Ishikawa (cell line): ENCODE measurements around the gene TRERF1.

ENCODE experiments used
- CEBPB ChIP-seq: IDR thresholded peaks from 2 replicates; pipeline ENCODE4 v1.6.1; 2012
- CREB1 ChIP-seq: IDR thresholded peaks from 2 replicates; pipeline ENCODE4 v1.6.1; 2012; ENCODE audit warnings: low read depth
- EGR1 ChIP-seq: IDR thresholded peaks from 2 replicates; pipeline ENCODE4 v1.6.1; 2012
- EP300 ChIP-seq: IDR thresholded peaks from 2 replicates; pipeline ENCODE4 v1.6.1; 2012; ENCODE audit warnings: borderline replicate concordance
- FOXM1 ChIP-seq: IDR thresholded peaks from 2 replicates; pipeline ENCODE4 v1.6.1; 2012; ENCODE audit warnings: low read depth, borderline replicate concordance
- NFIC ChIP-seq: IDR thresholded peaks from 2 replicates; pipeline ENCODE4 v1.6.1; 2012
- RAD21 ChIP-seq: IDR thresholded peaks from 2 replicates; pipeline ENCODE4 v1.6.1; 2012; ENCODE audit warnings: low read depth
- REST ChIP-seq: IDR thresholded peaks from 2 replicates; pipeline ENCODE4 v1.6.1; 2012; ENCODE audit warnings: low read depth, mild to moderate bottlenecking
- TAF1 ChIP-seq: IDR thresholded peaks from 2 replicates; pipeline ENCODE4 v1.6.1; 2012; ENCODE audit warnings: low read depth, mild to moderate bottlenecking
- TCF12 ChIP-seq: IDR thresholded peaks from 2 replicates; pipeline ENCODE4 v1.6.1; 2012; ENCODE audit warnings: low read depth
- TEAD4 ChIP-seq: IDR thresholded peaks from 2 replicates; pipeline ENCODE4 v1.6.1; 2012
- YY1 ChIP-seq: IDR thresholded peaks from 2 replicates; pipeline ENCODE4 v1.6.1; 2012; ENCODE audit warnings: low read depth
- ZBTB7A ChIP-seq: IDR thresholded peaks from 2 replicates; pipeline ENCODE4 v1.6.1; 2012; ENCODE audit warnings: low read depth
- TF ChIP-seq, protein P1 (sequence below): IDR thresholded peaks from 2 replicates; pipeline ENCODE4 v1.6.1; 2012
- TF ChIP-seq, protein P2 (sequence below): IDR thresholded peaks from 2 replicates; pipeline ENCODE4 v1.6.1; 2012

Gene TRERF1

DNA sequence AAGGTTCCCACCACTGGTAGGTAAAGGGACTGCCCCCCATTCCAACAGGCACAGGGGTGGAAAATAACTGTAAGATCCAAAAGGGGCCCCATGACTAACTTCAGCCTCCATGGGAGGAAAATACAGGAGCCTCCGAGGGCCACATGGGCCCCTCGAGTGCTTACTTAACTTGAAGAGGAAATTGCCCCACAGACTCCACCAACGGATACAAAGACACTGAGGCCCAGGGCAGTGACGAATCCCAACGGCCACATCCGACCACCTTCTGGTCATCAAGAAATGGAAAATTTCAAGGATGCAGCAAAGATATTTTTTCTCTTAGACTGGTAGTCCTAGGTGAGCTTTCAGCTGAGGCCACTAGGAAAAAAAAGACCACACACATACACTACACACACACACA, 118.1 kb downstream of the TRERF1 start:
- TF ChIP-seq CEBPB (no peak), EP300 (no peak), REST (no peak), TCF12 (no peak), EGR1 (no peak), YY1 (no peak), FOXM1 (no peak), TEAD4 (no peak), RAD21 (no peak), ZBTB7A (no peak), CREB1 (no peak), TAF1 (no peak), NFIC (no peak)
- TF ChIP-seq, protein P1, sequence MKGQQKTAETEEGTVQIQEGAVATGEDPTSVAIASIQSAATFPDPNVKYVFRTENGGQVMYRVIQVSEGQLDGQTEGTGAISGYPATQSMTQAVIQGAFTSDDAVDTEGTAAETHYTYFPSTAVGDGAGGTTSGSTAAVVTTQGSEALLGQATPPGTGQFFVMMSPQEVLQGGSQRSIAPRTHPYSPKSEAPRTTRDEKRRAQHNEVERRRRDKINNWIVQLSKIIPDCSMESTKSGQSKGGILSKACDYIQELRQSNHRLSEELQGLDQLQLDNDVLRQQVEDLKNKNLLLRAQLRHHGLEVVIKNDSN, result no peak
- TF ChIP-seq, protein P2, sequence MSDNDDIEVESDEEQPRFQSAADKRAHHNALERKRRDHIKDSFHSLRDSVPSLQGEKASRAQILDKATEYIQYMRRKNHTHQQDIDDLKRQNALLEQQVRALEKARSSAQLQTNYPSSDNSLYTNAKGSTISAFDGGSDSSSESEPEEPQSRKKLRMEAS, result no peak

DNA sequence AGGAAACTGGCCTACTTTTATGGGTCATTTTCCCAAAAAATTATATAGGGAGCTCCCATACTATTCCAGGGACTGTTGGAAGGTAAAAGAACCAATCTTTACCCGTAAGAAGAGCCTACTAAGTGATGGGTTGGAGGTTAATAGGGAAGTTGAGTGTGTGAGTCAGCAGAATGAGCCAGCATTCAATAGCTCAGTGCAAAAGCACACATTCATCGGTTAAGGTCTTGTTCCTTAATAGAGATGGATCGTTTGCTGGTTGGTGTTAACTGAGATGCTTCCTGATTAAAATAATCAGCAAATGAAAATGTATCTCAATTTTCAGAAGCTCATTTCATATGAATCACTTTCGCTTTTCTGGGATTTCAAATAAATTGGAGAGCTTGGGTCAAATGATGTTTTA, 118.8 kb downstream of the TRERF1 start:
- TF ChIP-seq TEAD4 (no peak), EP300 (no peak), TCF12 (no peak), FOXM1 (no peak), RAD21 (no peak), EGR1 (no peak), NFIC (no peak), ZBTB7A (no peak), CEBPB (no peak), REST (no peak), TAF1 (no peak)
- TF ChIP-seq, protein P1, result no peak

DNA sequence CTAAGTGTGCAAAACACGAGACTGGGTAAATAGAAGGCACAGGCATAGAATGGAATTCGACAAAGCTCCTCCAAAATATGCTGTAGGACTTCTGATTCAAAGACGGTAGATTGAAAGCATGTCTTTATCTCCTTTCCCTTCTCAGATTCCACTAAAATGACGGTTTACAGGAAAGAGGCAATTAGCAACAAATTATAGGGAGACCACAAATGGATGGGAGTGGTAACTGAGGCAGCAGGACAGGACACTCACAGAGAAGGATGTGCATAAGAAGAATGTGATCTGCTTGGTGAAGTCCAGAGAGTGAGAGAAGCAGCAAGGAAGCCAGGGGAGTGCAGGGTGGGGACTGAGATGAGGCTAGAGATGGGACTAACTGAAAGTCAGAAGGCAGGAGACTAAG, 120.7 kb downstream of the TRERF1 start:
- TF ChIP-seq TEAD4, result no peak
- TF ChIP-seq REST, result no peak
- TF ChIP-seq TCF12, result no peak
- TF ChIP-seq, protein P1, result no peak
- TF ChIP-seq YY1, result no peak
- no peak for TF ChIP-seq CEBPB
- TF ChIP-seq, protein P2, result no peak
- no peak for TF ChIP-seq CREB1
- no peak for TF ChIP-seq TAF1
- TF ChIP-seq FOXM1, result no peak

GRCh38 chr6:42326248-42326647, 125.5 kb downstream of the TRERF1 start:
- TF ChIP-seq, protein P1, result no peak
